GM19463 (cell line): ENCODE data around the gene CSNK2A3.

Experiments
- ATAC-seq: cut with Tn5 transposase; IDR thresholded peaks from one replicate; pipeline ENCODE4 v1.9.1; 2021; ENCODE audit warnings: mild to moderate bottlenecking, moderate library complexity; ENCODE audit not compliant: unreplicated experiment

The CSNK2A3 gene

GRCh38 chr11:11338304-11338703 is 14.7 kb downstream of the CSNK2A3 start:
- no peak for ATAC-seq

GRCh38 chr11:11336664-11337063 is 16.4 kb downstream of the CSNK2A3 start:
- no peak for ATAC-seq

GRCh38 chr11:11335043-11335442 is 18.0 kb downstream of the CSNK2A3 start:
- no peak for ATAC-seq

GRCh38 chr11:11334607-11335006 is 18.4 kb downstream of the CSNK2A3 start:
- ATAC-seq = no peak

- no peak for ATAC-seq
Observed at GRCh38 chr11:11332141-11332710, 20.8 kb downstream of the CSNK2A3 start.

GRCh38 chr11:11329062-11329806 is 23.8 kb downstream of the CSNK2A3 start:
- no peak for ATAC-seq

GRCh38 chr11:11324090-11324489 is 29.0 kb downstream of the CSNK2A3 start:
- ATAC-seq = no peak

- no peak for ATAC-seq
Observed at GRCh38 chr11:11322101-11322500, 30.9 kb downstream of the CSNK2A3 start.

- no peak for ATAC-seq
Observed at GRCh38 chr11:11320825-11321224, 32.2 kb downstream of the CSNK2A3 start.

- no peak for ATAC-seq
Observed at GRCh38 chr11:11318961-11319360, 34.1 kb downstream of the CSNK2A3 start.

- ATAC-seq = no peak
Observed at GRCh38 chr11:11318461-11318860, 34.6 kb downstream of the CSNK2A3 start.

- ATAC-seq = no peak
Observed at GRCh38 chr11:11316651-11317230, 36.3 kb downstream of the CSNK2A3 start.

GRCh38 chr11:11313902-11314692 is 39.0 kb downstream of the CSNK2A3 start:
- ATAC-seq = no peak

GRCh38 chr11:11313426-11313825 is 39.6 kb downstream of the CSNK2A3 start:
- no peak for ATAC-seq

GRCh38 chr11:11312738-11313137 is 40.3 kb downstream of the CSNK2A3 start:
- no peak for ATAC-seq

GRCh38 chr11:11311169-11311568 is 41.9 kb downstream of the CSNK2A3 start:
- no peak for ATAC-seq

GRCh38 chr11:11309906-11310305 is 43.1 kb downstream of the CSNK2A3 start:
- ATAC-seq = no peak

GRCh38 chr11:11308249-11308648 is 44.8 kb downstream of the CSNK2A3 start:
- ATAC-seq = no peak

GRCh38 chr11:11306855-11307254 is 46.2 kb downstream of the CSNK2A3 start:
- no peak for ATAC-seq

- ATAC-seq = no peak
Observed at GRCh38 chr11:11304550-11304949, 48.5 kb downstream of the CSNK2A3 start.

- no peak for ATAC-seq
Observed at GRCh38 chr11:11302565-11302964, 50.5 kb downstream of the CSNK2A3 start.
